Suppressor macrophage treated with lipopolysaccharide for 1 hour (primary cell): ENCODE measurements around the gene HHIPL1.

ENCODE experiments used
- DNase-seq, 3 donors: peaks; one replicate each; pipeline ENCODE4 v3.0.0-alpha.2; 2020 to 2022

HHIPL1 gene

GRCh38 chr14:99691111-99691885 lies 46.4 kb downstream of the HHIPL1 start:
- no peak for DNase-seq

- DNase-seq = no peak
These were observed 49.0 kb downstream of the HHIPL1 start for GRCh38 chr14:99693918-99694317.

GRCh38 chr14:99696929-99697328 lies 52.0 kb downstream of the HHIPL1 start:
- DNase-seq = no peak

GRCh38 chr14:99698236-99698635 lies 53.3 kb downstream of the HHIPL1 start:
- no peak for DNase-seq

GRCh38 chr14:99698642-99699041 lies 53.7 kb downstream of the HHIPL1 start:
- no peak for DNase-seq

GRCh38 chr14:99699085-99699760 lies 54.3 kb downstream of the HHIPL1 start:
- DNase-seq = no peak

GRCh38 chr14:99699861-99700260 lies 54.9 kb downstream of the HHIPL1 start:
- no peak for DNase-seq

GRCh38 chr14:99700379-99700778 lies 55.5 kb downstream of the HHIPL1 start:
- DNase-seq = no peak

- no peak for DNase-seq
These were observed 56.3 kb downstream of the HHIPL1 start for GRCh38 chr14:99701260-99701659.

GRCh38 chr14:99702115-99702514 lies 57.2 kb downstream of the HHIPL1 start:
- DNase-seq = no peak

GRCh38 chr14:99703381-99703780 lies 58.5 kb downstream of the HHIPL1 start:
- no peak for DNase-seq

- DNase-seq = no peak
These were observed 59.1 kb downstream of the HHIPL1 start for GRCh38 chr14:99704037-99704436.

- DNase-seq = no peak
These were observed 61.4 kb downstream of the HHIPL1 start for GRCh38 chr14:99706107-99706900.

- no peak for DNase-seq
These were observed 62.5 kb downstream of the HHIPL1 start for GRCh38 chr14:99707420-99707819.

- DNase-seq = no peak
These were observed 63.0 kb downstream of the HHIPL1 start for GRCh38 chr14:99707921-99708320.

- DNase-seq = no peak
These were observed 63.5 kb downstream of the HHIPL1 start for GRCh38 chr14:99708449-99708848.

- no peak for DNase-seq
These were observed 69.0 kb downstream of the HHIPL1 start for GRCh38 chr14:99713972-99714371.

GRCh38 chr14:99715266-99716000 lies 70.5 kb downstream of the HHIPL1 start:
- no peak for DNase-seq

GRCh38 chr14:99716091-99716849 lies 71.3 kb downstream of the HHIPL1 start:
- DNase-seq = no peak

GRCh38 chr14:99716850-99717681 lies 72.1 kb downstream of the HHIPL1 start:
- DNase-seq = no peak

GRCh38 chr14:99717682-99718013 lies 72.7 kb downstream of the HHIPL1 start:
- no peak for DNase-seq
